Fibroblast of lung (primary cell): ENCODE results near the gene CD58. TPM values are rescaled to one million over a fixed set of nuclear protein-coding genes. Genes with fewer than 3 reads are reported as not detected.
A peak's percentile ranks its signal among the peaks of the same experiment; 100 is the strongest.

Source experiments
- DNase-seq, 2 donors: peaks; one replicate each; pipeline versions ENCODE4 v3.0.0 to v3.0.0-alpha.2; 2010; ENCODE audit warnings: low read depth in 2 of 2
- H2AFZ ChIP-seq: 2 replicates; pipeline ENCODE4 v1.5.1; 2012; ENCODE audit warnings: low read length, control low read depth, inconsistent platforms
- H3K27ac ChIP-seq: 2 replicates; pipeline ENCODE4 v1.5.1; 2011; ENCODE audit warnings: low read length, control low read depth; ENCODE audit not compliant: insufficient read depth
- H3K27me3 ChIP-seq: 2 replicates; pipeline ENCODE4 v1.5.1; 2011; ENCODE audit warnings: mild to moderate bottlenecking, low read length; ENCODE audit not compliant: control insufficient read depth, insufficient read depth
- H3K36me3 ChIP-seq: 2 replicates; pipeline ENCODE4 v1.5.1; 2011; ENCODE audit warnings: low read length; ENCODE audit not compliant: control insufficient read depth, insufficient read depth
- H3K4me1 ChIP-seq: 2 replicates; pipeline ENCODE4 v1.5.1; 2011; ENCODE audit warnings: low read length; ENCODE audit not compliant: control insufficient read depth, insufficient read depth; ENCODE audit errors: extremely low read depth
- H3K4me2 ChIP-seq: 2 replicates; pipeline ENCODE4 v1.5.1; 2011; ENCODE audit warnings: low read length, control low read depth; ENCODE audit not compliant: insufficient read depth; ENCODE audit errors: extremely low read depth
- H3K4me3 ChIP-seq, 4 experiments: fragments of 200-600 bp in 1 of 4; sonication (generic) in 1 of 4; replicated peaks in 1 of 4; 2 replicates each; pipeline ENCODE4 v1.5.1; 2011 to 2016; ENCODE audit warnings: low read length in 4 of 4, low read depth in 3 of 4, mild to moderate bottlenecking in 3 of 4, control low read depth in 2 of 4, inconsistent platforms in 1 of 4, mixed read lengths in 1 of 4; ENCODE audit not compliant: insufficient read depth in 1 of 4; ENCODE audit errors: control extremely low read depth in 1 of 4
- H3K79me2 ChIP-seq: 2 replicates; pipeline ENCODE4 v1.5.1; 2012; ENCODE audit warnings: mild to moderate bottlenecking, low read length, inconsistent platforms; ENCODE audit not compliant: control insufficient read depth, insufficient read depth
- H3K9ac ChIP-seq: 2 replicates; pipeline ENCODE4 v1.5.1; 2011; ENCODE audit warnings: mild to moderate bottlenecking, low read length, control low read depth; ENCODE audit not compliant: insufficient read depth
- H3K9me3 ChIP-seq: 2 replicates; pipeline ENCODE4 v1.5.1; 2012; ENCODE audit warnings: low read depth, low read length; ENCODE audit not compliant: control insufficient read depth, insufficient read depth
- H4K20me1 ChIP-seq: 2 replicates; pipeline ENCODE4 v1.5.1; 2011; ENCODE audit warnings: low read length; ENCODE audit not compliant: control insufficient read depth, insufficient read depth; ENCODE audit errors: extremely low read depth
- EZH2 ChIP-seq: IDR thresholded peaks from 2 replicates; pipeline ENCODE4 v1.5.1; 2012; ENCODE audit warnings: low read length, control low read depth, mild to moderate bottlenecking; ENCODE audit errors: missing control alignments
- polyA plus RNA-seq, 2 donors: library from polyadenylated mRNA; depleted of rRNA in 1 of 2; stranded (reverse) in 1 of 2; unstranded in 1 of 2; fragments of >200 nt; gene quantifications; 2 replicates each; pipeline ENCODE4 v1.2.1, GENCODE V29; 2011 to 2012; ENCODE audit warnings: missing spikeins in 1 of 2
- total RNA-seq: library from RNA; depleted of rRNA; stranded (reverse); fragments of >200 nt; gene quantifications from 2 replicates; pipeline ENCODE4 v1.2.1, GENCODE V29; 2014
- TF ChIP-seq, protein P1 (sequence below), 2 donors: IDR thresholded peaks in 1 of 2; conservative IDR thresholded peaks in 1 of 2; 1 replicate in 1 of 2; 2 replicates in 1 of 2; pipeline ENCODE4 v1.5.1; 2011 to 2012; ENCODE audit warnings: low read length in 2 of 2, control low read depth in 1 of 2, inconsistent platforms in 1 of 2, low read depth in 1 of 2, mild to moderate bottlenecking in 1 of 2

Gene CD58
- total and polyA plus RNA-seq, 2 donors (not counting 1 experiment from before 2014, with no cell fraction given): 8.4 to 16.3 TPM

- TF ChIP-seq, protein P1, sequence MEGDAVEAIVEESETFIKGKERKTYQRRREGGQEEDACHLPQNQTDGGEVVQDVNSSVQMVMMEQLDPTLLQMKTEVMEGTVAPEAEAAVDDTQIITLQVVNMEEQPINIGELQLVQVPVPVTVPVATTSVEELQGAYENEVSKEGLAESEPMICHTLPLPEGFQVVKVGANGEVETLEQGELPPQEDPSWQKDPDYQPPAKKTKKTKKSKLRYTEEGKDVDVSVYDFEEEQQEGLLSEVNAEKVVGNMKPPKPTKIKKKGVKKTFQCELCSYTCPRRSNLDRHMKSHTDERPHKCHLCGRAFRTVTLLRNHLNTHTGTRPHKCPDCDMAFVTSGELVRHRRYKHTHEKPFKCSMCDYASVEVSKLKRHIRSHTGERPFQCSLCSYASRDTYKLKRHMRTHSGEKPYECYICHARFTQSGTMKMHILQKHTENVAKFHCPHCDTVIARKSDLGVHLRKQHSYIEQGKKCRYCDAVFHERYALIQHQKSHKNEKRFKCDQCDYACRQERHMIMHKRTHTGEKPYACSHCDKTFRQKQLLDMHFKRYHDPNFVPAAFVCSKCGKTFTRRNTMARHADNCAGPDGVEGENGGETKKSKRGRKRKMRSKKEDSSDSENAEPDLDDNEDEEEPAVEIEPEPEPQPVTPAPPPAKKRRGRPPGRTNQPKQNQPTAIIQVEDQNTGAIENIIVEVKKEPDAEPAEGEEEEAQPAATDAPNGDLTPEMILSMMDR (conservative IDR thresholded peaks at IDR 0.05 in 1 of 2, IDR thresholded peaks at IDR 0.05 in 1 of 2; ENCODE audit: low read depth in 1 of 2, low read length in 2 of 2): no peak
- no peak for TF ChIP-seq EZH2
- no peaks in the 10 kb centered on the region for H3K4me1 ChIP-seq
- H3K27ac ChIP-seq: no peak overlapping the region
- no peaks in the 10 kb centered on the region for H3K79me2 ChIP-seq
- H3K9me3 ChIP-seq: no peaks in the 10 kb centered on the region
- H4K20me1 ChIP-seq: no peaks in the 10 kb centered on the region
- H3K4me3 ChIP-seq: no peak overlapping the region
- no peak for DNase-seq
- H3K9ac ChIP-seq: no peak overlapping the region
- H3K36me3 ChIP-seq: no peaks in the 10 kb centered on the region
- no peak overlapping the region for H2AFZ ChIP-seq
- no peak overlapping the region for H3K4me2 ChIP-seq
- H3K27me3 ChIP-seq: peaks cover 6% of the 10 kb centered on the region
Observed at GRCh38 chr1:116475850-116476218, 95.0 kb downstream of the CD58 start.

DNA sequence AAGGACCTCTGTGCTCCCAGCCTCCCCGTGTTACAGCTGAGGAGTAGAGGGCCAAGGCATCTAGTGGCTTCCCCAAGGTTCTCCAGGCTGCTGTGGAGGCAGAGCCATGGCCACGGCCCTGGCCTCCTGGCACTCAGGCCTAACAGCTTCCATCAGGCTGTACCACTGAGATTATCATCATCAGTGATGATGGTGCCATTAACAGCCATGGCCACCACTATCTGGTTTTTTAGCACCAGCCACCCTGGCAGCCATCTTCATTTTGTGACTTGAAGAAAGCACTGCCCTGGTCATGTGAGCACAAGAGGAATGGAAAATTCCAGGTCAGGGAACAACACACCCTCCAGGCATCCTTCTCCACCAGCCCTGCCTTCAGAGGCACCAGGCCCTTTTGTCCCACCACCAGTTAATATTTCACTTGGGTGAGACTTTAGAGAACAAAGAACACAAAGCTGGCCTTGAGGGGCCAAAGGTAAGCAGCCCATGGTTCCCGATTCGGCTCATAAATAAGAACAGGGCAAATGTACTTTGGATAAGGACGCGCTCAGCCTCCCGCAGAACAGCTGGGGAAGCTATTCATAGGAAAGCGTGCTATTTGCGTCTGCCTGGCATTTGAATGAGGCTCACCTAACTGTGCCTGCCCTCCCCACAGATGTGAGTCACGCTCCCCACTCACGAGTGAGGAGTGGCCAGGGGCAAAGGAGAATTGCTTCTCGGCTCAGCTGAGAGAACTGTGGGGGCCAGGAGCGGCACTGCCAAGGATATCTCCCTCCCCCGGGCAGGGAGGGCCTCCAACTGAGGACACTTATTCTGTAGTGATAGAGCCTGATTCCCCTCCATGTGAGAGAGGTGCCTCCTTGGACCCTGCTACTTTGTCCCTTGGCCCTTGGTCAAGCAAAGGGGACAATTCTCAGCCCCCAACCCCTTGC, 95.6 kb downstream of the CD58 start:
- Histone ChIP-seq H3K79me2 (no peaks in the 10 kb centered on the region), H2AFZ (no peak overlapping the region), H3K9me3 (no peaks in the 10 kb centered on the region), H3K4me2 (no peak overlapping the region), H3K4me3 (no peak overlapping the region), H3K36me3 (no peaks in the 10 kb centered on the region), H4K20me1 (no peaks in the 10 kb centered on the region), H3K27me3 (peaks cover 6% of the 10 kb centered on the region), H3K9ac (no peak overlapping the region), H3K4me1 (no peaks in the 10 kb centered on the region), H3K27ac (no peak overlapping the region)
- DNase-seq: no peak
- TF ChIP-seq, protein P1 (conservative IDR thresholded peaks at IDR 0.05 in 1 of 2, IDR thresholded peaks at IDR 0.05 in 1 of 2; ENCODE audit: low read depth in 1 of 2, low read length in 2 of 2): no peak
- no peak for TF ChIP-seq EZH2

DNA sequence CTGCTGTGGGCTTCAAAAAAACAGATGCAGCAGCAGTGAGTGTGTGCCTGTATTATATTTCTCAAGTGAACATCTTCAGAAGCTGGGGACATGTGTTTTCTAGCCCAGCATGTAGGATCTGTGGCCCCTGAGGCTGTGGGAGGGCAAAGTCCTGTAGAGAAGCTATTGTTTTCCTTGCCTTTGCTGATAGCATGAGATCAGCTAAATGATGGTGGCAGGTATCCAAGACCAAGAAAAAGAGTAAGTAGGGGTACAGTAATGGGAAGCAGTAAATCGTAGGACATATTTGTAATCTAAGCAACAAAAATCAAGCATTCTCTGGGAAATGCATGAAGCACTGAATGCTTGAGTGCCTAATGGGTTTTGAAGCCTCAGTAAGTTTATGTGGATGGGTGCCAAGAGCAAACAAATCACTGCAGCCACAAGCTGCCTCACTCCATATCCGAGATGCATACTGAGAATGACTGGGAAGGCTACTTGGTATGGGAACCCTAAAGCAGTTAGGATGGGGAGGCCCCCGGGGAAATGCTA, 98.3 kb downstream of the CD58 start:
- Histone ChIP-seq H3K79me2 (no peaks in the 10 kb centered on the region), H2AFZ (no peak overlapping the region), H3K27me3 (no peaks in the 10 kb centered on the region), H3K4me3 (no peak overlapping the region), H3K9me3 (no peaks in the 10 kb centered on the region), H3K36me3 (no peaks in the 10 kb centered on the region), H3K9ac (no peak overlapping the region), H3K4me2 (no peak overlapping the region), H3K4me1 (no peaks in the 10 kb centered on the region), H4K20me1 (no peaks in the 10 kb centered on the region), H3K27ac (no peak overlapping the region)
- TF ChIP-seq, protein P1 (conservative IDR thresholded peaks at IDR 0.05 in 1 of 2, IDR thresholded peaks at IDR 0.05 in 1 of 2; ENCODE audit: low read depth in 1 of 2, low read length in 2 of 2): no peak
- no peak for TF ChIP-seq EZH2
- DNase-seq: peak in 1 of 2 donors; percentile 42
